ENCODE data around the gene GBE1.

GBE1 gene

GRCh38 chr3:81602781-81603180 is 158.7 kb downstream of the GBE1 start:
- no peak for DNase-seq

GRCh38 chr3:81601707-81602305 is 159.6 kb downstream of the GBE1 start:
- no peak for DNase-seq

GRCh38 chr3:81592101-81592500 is 169.3 kb downstream of the GBE1 start:
- DNase-seq, result no peak

GRCh38 chr3:81585937-81586336 is 175.5 kb downstream of the GBE1 start:
- DNase-seq, result no peak

GRCh38 chr3:81585056-81585455 is 176.4 kb downstream of the GBE1 start:
- DNase-seq, result no peak

DNA sequence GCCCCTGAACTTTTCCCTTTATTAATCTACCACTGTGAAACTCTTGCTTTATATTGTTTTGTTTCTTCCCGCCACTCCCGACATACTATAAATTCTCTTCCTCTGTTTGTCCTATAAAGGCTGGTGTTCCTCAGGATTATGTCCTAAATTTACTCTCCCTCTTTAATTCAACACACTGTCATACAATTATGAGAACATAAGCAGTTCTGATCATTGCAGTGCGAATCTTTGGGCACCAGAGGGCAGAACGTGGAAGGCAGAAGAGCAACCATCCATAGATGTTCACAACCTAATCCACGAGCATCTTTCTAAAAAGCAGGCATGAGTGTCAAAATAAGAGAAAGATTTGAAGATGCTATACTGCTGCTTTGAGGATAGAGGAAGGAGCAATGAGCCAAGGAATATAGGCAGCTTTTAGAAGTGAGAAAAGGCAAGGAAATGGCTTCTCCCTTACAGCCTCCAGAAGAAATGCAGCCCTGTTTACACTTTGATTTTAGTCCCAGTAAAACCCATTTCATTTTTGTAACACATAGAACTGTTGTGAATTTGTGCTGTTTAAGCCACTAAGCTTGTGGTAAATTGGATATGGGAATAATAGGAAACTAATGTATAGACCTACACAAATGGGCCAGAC is 179.4 kb downstream of the GBE1 start:
- DNase-seq, result no peak

GRCh38 chr3:81580355-81580754 is 181.1 kb downstream of the GBE1 start:
- no peak for DNase-seq

- DNase-seq, result no peak
Measured at GRCh38 chr3:81579744-81580143, 181.7 kb downstream of the GBE1 start.

DNA sequence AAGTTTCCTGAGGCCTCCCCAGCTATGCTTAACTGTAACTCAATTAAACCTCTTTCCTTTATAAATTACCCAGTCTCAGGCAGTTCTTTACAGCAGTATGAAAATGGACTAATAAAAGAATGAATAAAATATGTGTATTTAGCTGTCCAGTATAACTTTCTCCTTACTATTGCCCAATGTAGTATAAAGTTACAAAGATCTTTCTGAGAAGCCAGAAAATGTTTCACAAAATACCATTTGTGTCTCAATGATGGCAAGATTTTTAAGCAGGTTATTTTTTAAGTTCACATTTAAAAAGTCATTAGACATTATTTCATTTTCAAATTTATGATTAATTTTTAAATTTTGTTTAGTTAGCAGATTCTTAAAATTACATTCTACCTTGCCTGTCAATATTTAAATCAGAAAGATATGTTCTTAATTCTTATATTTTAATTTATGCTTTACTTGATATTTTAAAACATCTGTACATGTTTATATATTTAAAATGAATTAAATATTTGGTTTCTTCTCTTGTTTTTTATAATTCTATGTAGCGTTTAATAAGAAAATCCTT is 189.2 kb downstream of the GBE1 start:
- no peak for DNase-seq

- no peak for DNase-seq
Measured at GRCh38 chr3:81568378-81568777, 193.1 kb downstream of the GBE1 start.

DNA sequence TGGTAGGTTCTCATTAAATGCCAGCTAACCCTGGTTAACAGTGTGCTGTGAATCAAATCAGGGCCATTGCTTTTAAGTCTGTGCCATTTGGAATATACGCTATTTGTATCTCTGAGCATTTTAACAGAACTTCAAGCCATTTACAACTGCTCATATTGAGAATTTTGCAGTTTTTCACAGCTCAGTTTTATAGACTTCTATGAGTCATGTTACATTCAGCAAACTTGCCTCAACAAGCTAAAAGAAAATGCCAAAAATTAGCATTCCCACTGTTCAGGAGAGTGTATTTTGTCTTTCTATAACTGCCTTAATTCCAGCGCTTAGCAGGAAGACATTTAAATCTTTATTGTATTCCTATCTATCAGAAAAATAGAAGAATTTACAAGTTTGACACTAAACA is 196.4 kb downstream of the GBE1 start:
- no peak for DNase-seq

DNA sequence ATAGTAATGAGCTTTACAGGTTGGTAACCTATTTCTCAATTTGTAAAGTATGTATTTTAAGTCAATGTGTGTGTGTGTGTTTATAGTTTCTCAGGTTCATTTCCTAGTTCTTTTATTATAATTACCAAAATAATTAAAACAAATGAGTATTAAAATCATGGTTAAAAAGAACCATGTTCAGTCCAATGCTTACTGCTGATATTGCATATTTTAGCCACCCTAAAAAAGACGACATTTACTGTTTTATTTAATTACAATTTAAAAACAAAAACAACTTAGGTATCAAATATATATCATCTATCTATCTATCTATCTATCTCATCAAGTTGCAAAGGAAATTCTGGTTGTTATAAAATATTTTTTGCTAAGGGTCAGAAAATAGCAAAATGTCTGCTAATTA is 203.3 kb downstream of the GBE1 start:
- no peak for DNase-seq

- DNase-seq, result no peak
Measured at GRCh38 chr3:81554801-81555200, 206.6 kb downstream of the GBE1 start.

GRCh38 chr3:81554388-81554787 is 207.1 kb downstream of the GBE1 start:
- no peak for DNase-seq

GRCh38 chr3:81550415-81550814 is 211.0 kb downstream of the GBE1 start:
- no peak for DNase-seq

- DNase-seq, result no peak
Measured at GRCh38 chr3:81549831-81550230, 211.6 kb downstream of the GBE1 start.

DNA sequence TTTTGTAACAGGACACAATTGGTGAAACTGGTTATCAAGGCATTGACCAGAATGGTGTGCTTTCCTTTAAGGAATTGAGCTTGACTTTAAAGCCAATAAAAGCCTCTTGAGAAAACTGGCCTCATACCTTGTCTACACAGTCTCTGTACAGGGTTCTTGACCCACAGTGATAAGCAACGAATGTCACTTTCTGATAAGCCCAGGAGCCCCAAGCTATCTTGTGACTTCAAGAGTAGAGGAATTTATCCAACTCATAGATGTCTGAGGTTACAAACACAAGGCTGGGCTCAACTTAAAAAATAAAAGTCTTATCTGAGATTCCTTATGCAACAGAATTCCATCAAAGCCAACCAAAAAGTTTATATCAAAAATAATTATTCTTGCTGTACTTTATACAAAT is 212.1 kb downstream of the GBE1 start:
- no peak for DNase-seq

DNA sequence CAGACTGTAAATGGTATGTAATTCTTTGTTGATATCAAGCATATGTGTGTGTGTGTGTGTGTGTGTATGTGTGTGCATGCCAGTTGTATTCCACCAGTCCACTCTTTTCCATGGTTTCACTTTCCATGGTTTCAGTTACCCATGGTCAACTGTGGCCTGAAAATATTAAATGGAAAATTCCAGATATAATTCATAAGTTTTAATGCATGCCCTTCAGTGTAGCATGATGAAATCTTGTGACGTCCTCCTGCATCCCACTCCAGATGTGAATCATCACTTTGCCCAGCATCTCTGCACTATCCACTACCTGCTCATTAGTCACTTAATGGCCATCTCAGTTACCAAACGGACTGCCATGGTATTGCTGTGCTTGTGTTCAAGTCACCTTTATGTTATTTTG is 215.9 kb downstream of the GBE1 start:
- DNase-seq, result no peak

- no peak for DNase-seq
Measured at GRCh38 chr3:81544385-81544784, 217.1 kb downstream of the GBE1 start.

DNA sequence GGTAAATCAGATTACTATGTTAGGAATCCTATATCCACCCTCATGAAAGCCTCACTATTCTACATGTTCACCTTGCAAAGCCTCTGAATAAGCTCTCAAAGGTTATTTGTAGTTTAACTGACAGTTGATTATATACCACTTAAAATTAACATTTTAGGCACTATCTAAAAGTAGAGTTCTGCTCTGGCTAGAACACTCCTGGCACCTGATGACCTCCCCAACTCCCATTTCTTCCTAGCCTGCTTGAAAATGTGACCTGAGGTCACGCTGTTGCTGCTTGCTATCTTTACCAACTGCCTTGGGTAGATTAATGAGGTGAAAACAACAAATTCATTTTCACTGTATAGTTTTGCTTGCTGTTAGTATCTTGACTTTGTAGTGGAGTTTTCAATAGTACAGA is 220.7 kb downstream of the GBE1 start:
- no peak for DNase-seq

DNA sequence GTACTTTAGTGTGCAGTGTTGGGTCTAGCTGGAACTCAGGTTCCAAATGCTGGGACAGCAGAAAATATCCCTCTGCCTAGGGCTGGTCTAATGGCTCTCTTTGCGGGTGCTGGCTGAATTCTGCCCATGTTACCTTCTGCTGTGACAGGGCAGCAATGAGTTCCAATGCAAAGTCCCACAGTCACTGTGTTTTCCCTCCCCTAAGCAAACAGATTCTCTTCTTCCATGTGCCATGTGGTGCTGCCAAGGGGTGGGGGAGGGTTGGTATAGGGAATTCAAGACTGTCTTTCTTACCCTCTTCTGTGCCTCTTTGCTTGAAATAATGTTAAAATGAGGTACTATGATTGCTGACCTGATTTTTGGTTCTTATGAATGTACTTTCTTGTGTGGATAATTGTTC is 229.6 kb downstream of the GBE1 start:
- no peak for DNase-seq

- DNase-seq, result no peak
Measured at GRCh38 chr3:81531263-81531662, 230.2 kb downstream of the GBE1 start.

DNA sequence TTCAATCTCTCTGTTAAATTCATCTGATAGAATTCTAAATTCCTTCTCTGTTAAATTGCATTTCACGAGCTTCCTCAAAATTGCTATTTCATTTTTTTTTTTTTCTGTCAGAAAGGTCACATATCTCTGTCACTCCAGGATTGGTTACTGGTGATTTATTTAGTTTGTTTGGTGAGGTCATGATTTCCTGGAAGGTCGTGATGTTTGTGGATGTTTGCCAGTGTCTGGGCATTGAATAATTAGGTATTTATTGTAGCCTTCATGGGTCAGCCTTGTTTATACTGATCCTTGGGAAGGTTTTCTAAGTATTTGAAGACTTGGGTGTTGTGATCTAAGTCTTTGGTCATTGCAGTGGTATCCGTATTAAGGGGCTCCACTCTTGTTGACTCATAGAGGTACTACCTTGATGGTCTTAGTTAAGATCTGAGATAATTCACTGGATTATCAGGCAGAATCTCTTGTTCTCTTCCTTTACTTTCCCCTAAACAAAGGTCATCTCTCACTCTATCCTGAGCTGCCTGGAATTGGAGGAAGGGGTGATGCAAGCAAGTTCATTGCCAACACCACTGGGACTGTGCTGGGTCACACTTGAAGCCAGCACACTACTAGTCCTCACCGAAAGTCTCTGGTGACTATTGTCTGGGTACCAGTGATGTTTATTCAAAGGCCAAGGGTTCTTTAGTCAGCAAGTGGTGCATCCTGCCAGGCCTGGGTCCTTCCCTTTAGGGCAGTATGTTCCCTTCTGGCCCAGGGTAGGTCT is 231.1 kb downstream of the GBE1 start:
- no peak for DNase-seq

DNA sequence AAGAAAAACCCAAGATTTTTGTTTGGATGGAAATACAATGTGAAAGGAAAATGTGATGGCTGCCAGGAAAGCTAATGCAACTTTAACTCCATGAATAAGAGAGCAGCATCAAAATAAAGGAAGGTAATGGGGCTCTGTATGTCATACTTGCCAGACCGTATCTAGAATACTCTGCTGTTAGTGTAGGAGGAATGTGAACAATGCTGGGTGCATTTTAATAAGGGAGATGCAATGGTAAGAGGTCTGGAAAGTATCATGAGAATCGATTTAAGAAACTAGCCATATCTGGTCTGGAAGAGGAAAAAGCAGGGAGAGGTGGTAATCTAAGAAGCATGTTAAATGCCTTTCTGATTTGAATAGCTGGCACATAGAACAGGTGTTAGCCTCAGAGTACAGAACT is 239.6 kb downstream of the GBE1 start:
- DNase-seq, result no peak

Data from DMS79 treated with DMSO at 0.1 percent for 48 hours (cell line).